GM12873 (cell line): Measurements from ENCODE around the gene TTLL11.

Experiments used
- TF ChIP-seq, protein P1 (sequence below): IDR thresholded peaks from 2 replicates; pipeline ENCODE4 v1.5.1; 2012; ENCODE audit warnings: low read depth, mild to moderate bottlenecking, moderate library complexity, low read length, control low read depth; ENCODE audit not compliant: insufficient read depth; ENCODE audit errors: missing control alignments

The TTLL11 gene

DNA sequence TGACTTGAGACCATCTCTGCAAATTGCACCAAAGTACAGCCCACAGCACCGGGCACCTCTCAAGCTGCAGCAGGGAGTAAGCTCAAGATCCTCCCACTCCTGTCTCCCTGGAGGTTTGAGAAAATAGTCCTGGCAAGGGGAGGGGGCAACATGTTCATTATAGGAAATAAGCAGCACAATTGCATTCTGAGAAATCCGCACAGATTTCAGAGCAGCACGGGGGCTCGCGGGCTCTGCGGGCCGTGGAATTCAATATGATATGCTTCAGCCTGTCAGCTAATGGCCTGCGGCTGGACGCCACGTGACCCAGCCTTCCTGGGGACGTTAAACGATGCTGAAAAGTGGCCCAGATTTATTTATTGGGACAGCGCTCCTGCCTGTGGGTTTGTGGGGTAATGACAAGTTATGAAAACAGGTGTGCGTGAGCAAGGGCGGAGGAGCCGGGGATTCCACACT is 285.3 kb downstream of the TTLL11 start:
- TF ChIP-seq, protein P1, sequence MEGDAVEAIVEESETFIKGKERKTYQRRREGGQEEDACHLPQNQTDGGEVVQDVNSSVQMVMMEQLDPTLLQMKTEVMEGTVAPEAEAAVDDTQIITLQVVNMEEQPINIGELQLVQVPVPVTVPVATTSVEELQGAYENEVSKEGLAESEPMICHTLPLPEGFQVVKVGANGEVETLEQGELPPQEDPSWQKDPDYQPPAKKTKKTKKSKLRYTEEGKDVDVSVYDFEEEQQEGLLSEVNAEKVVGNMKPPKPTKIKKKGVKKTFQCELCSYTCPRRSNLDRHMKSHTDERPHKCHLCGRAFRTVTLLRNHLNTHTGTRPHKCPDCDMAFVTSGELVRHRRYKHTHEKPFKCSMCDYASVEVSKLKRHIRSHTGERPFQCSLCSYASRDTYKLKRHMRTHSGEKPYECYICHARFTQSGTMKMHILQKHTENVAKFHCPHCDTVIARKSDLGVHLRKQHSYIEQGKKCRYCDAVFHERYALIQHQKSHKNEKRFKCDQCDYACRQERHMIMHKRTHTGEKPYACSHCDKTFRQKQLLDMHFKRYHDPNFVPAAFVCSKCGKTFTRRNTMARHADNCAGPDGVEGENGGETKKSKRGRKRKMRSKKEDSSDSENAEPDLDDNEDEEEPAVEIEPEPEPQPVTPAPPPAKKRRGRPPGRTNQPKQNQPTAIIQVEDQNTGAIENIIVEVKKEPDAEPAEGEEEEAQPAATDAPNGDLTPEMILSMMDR: no peak

DNA sequence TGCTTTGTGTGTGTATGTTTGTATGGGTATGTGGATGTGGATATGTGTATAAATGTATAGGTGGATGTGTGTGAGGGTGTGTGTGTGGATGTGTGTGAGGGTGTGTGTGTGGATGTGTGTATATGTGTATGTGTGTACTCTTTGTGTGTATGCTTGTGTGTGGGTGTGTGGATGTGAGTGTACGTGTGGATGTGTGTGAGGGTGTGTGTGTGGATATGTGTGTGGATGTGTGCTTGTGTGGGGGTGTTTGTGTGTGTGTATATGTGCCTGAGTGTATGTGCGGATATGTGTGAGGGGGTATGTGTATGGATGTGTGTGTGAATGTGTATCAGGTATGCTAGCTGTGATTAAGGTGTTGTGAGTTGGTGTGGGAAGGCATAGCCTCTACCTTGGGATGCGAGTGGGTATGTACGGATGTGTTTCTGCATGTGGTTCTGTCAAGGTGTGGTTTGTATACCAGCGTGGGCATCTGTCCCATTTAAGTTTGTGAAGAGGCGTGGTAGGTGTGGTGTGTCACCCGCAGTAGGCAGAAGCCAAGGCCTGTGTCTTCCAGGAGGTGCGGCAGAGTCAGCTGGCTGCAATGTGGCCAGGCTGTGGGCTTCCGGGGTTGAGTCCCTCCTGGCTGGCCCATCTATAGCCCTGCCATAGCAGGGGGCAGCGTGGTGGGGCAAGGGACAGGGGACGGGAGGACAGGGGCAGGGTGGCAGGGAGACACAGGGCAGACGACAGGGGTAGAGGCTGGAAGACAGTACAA is 285.9 kb downstream of the TTLL11 start:
- TF ChIP-seq, protein P1: no peak

DNA sequence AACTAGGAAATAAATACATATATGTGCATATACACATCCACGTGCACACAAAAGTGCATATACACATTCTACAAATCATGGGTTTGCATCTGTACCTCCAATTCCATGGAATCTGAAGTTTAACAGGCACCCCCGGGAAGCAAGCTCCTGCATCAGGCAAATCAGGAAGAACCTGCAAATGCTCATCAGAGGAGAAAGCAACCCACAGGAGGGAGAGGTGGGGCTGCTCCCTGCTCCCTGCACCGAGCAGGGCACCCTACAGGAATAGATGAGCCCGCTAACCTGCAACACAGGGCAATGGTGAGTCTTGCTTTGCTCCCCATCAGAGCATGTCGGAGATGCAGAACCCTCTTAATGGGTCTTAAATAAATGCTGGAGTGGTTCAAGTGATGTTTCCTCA is 290.4 kb downstream of the TTLL11 start:
- TF ChIP-seq, protein P1: no peak

DNA sequence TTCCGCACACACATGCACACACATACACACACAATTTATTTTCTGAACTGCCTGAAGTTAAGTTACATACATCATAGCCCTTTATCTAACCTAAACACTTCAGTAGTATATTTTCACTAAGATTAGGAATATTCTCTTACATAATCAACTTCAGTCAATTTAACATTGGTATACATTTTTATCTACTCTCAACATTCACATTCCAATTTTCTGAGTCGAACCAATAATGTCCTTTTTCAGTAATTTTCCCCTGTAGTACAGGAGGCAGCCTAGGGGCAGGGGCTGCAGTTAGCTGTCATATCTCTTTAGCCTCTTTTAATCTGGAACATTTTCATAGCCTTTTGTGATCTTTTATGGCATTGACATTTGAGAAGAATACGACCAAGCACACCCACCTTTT is 291.5 kb downstream of the TTLL11 start:
- TF ChIP-seq, protein P1: no peak

DNA sequence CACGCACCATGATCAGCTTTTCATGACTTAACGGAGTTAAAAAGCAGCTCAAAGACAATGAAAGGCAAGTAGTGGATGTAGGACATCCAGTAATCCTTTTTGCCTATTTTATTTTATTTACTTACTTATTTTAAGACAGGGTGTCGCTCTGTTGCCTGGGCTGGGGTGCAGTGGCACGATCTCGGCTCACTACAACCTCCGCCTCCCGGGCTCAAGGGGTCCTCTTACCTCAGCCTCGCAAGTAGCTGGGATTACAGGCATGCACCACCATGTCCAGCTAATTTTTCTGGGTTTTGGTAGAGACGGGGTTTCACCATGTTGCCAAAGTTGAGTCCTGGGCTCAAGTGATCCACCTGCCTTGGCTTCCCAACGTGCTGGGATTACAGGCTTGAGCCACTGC is 292.7 kb downstream of the TTLL11 start:
- TF ChIP-seq, protein P1: no peak

DNA sequence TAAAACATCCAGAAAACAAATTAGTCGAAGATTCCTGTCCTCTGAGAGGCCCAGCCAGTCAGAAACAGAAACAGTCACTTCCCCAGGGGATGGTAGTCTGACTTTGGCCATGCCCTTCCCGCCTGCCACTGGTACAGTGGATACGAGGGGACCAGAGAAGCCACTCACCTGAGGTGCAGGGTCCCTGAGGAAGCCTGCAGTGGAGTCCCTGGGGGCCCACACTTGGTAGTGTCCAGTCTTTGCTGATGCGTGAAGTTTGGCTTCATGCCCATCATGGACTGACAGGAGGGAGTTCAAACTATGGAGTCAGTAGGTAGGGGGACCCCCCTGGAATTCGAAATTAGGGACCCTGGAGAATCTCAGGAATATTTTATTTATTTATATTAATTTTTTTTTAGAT is 294.2 kb downstream of the TTLL11 start:
- TF ChIP-seq, protein P1: no peak

DNA sequence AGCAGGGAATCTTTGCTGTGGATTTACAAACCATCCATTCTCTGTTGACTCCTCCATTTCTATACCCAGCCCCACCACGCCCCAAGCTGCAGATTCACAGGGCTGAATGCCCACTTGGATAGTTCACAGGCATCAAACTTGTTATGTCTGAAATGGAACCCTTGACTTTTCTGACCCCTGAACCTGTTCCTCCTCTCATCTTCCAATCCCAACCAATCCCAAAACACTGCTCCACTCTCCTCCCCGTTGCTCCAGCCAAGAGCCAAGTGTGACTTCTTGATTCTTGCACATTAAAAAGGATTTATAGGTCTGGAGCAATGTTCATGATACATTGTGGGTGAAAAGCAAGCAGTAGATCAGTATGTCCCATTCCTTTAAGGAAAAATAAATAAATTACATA is 296.0 kb downstream of the TTLL11 start:
- TF ChIP-seq, protein P1: no peak

DNA sequence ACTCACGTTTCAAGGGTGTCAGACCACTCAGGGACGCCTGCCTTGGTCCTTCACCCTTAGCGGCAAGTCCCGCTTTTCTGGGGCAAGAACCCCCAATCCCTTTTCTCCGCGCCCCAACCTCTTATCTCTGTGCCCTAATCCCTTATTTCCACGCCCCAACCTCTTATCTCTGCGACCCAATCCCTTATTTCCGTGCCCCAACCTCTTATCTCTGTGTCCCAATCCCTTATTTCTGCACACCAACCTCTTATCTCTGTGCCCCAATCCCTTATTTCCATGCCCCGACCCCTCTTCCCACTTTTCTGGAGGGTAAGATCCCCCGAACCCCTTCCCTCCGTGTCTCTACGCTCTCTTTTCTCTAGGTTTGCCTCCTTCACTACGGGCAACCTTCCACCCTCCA is 302.3 kb downstream of the TTLL11 start:
- TF ChIP-seq, protein P1: no peak
